ENCODE data around the gene RPS6KA1.
"Not testable (repeated sequence)": the region's sequence is repeated elsewhere in the genome, so short reads cannot be mapped to it uniquely, and the experiment has no call there.

The RPS6KA1 gene

GRCh38 chr1:26498894-26499293, 30.7 kb upstream of the RPS6KA1 start:
- no peak overlapping the region for H3K27ac ChIP-seq
- TF ChIP-seq, protein P1, sequence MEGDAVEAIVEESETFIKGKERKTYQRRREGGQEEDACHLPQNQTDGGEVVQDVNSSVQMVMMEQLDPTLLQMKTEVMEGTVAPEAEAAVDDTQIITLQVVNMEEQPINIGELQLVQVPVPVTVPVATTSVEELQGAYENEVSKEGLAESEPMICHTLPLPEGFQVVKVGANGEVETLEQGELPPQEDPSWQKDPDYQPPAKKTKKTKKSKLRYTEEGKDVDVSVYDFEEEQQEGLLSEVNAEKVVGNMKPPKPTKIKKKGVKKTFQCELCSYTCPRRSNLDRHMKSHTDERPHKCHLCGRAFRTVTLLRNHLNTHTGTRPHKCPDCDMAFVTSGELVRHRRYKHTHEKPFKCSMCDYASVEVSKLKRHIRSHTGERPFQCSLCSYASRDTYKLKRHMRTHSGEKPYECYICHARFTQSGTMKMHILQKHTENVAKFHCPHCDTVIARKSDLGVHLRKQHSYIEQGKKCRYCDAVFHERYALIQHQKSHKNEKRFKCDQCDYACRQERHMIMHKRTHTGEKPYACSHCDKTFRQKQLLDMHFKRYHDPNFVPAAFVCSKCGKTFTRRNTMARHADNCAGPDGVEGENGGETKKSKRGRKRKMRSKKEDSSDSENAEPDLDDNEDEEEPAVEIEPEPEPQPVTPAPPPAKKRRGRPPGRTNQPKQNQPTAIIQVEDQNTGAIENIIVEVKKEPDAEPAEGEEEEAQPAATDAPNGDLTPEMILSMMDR (conservative IDR thresholded peaks at IDR 0.05), result no peak

GRCh38 chr1:26500488-26501175, 28.9 kb upstream of the RPS6KA1 start:
- TF ChIP-seq, protein P1 (conservative IDR thresholded peaks at IDR 0.05), result peak; percentile 58
- H3K27ac ChIP-seq, result peak overlapping the region; percentile 97

- H3K27ac ChIP-seq, result not testable (repeated sequence)
Measured at GRCh38 chr1:26510711-26511110, 18.9 kb upstream of the RPS6KA1 start.

- not testable (repeated sequence) for H3K27ac ChIP-seq
Measured at GRCh38 chr1:26515836-26516235, 13.7 kb upstream of the RPS6KA1 start.

GRCh38 chr1:26516987-26517765, 12.4 kb upstream of the RPS6KA1 start:
- TF ChIP-seq, protein P1 (conservative IDR thresholded peaks at IDR 0.05), result no peak
- H3K27ac ChIP-seq, result no peak overlapping the region

GRCh38 chr1:26517766-26518049, 11.9 kb upstream of the RPS6KA1 start:
- H3K27ac ChIP-seq, result no peak overlapping the region
- TF ChIP-seq, protein P1 (conservative IDR thresholded peaks at IDR 0.05), result no peak

GRCh38 chr1:26518355-26518754, 11.2 kb upstream of the RPS6KA1 start:
- no peak overlapping the region for H3K27ac ChIP-seq
- TF ChIP-seq, protein P1 (conservative IDR thresholded peaks at IDR 0.05), result no peak

GRCh38 chr1:26520339-26520738, 9.2 kb upstream of the RPS6KA1 start:
- H3K27ac ChIP-seq, result peak overlapping the region; percentile 8; the same call in 1 of the 2 replicates
- TF ChIP-seq, protein P1 (conservative IDR thresholded peaks at IDR 0.05), result no peak
